Bronchial epithelial cell (primary cell): ENCODE measurements around the gene AP3S2. TPM values are rescaled to one million over a fixed set of nuclear protein-coding genes. Genes with fewer than 3 reads are reported as not detected.

Experiments
- DNase-seq: peaks from one replicate; pipeline ENCODE4 v3.0.0-alpha.2; 2010; ENCODE audit warnings: low read depth
- FAIRE-seq: peaks from 2 replicates; lab custom pipeline; 2011; peaks lifted over from hg19 to GRCh38; lab: Jason Lieb, UNC
- H3K27me3 ChIP-seq: 2 replicates; pipeline ENCODE4 v1.5.1; 2011; ENCODE audit warnings: low read length; ENCODE audit not compliant: control insufficient read depth, insufficient read depth
- H3K36me3 ChIP-seq: 2 replicates; pipeline ENCODE4 v1.5.1; 2011; ENCODE audit warnings: low read length; ENCODE audit not compliant: control insufficient read depth, insufficient read depth
- H3K4me3 ChIP-seq: 2 replicates; pipeline ENCODE4 v1.5.1; 2011; ENCODE audit warnings: mild to moderate bottlenecking, low read depth, low read length, control low read depth
- total RNA-seq: library from RNA; depleted of rRNA; stranded (reverse); fragments of >200 nt; gene quantifications from 2 replicates; pipeline ENCODE4 v1.2.1, GENCODE V29; 2014
- TF ChIP-seq, protein P1 (sequence below): IDR thresholded peaks from 2 replicates; pipeline ENCODE4 v1.5.1; 2011; ENCODE audit warnings: mild to moderate bottlenecking, moderate library complexity, low read length, control low read depth, inconsistent platforms; ENCODE audit not compliant: insufficient read depth, severe bottlenecking

The AP3S2 gene
- total RNA-seq, 1 donor from 2014 or later: 51.3 TPM

- peaks cover 4% of the 10 kb centered on the region for H3K36me3 ChIP-seq
- H3K4me3 ChIP-seq: no peak overlapping the region
- no peak for DNase-seq
- TF ChIP-seq, protein P1, sequence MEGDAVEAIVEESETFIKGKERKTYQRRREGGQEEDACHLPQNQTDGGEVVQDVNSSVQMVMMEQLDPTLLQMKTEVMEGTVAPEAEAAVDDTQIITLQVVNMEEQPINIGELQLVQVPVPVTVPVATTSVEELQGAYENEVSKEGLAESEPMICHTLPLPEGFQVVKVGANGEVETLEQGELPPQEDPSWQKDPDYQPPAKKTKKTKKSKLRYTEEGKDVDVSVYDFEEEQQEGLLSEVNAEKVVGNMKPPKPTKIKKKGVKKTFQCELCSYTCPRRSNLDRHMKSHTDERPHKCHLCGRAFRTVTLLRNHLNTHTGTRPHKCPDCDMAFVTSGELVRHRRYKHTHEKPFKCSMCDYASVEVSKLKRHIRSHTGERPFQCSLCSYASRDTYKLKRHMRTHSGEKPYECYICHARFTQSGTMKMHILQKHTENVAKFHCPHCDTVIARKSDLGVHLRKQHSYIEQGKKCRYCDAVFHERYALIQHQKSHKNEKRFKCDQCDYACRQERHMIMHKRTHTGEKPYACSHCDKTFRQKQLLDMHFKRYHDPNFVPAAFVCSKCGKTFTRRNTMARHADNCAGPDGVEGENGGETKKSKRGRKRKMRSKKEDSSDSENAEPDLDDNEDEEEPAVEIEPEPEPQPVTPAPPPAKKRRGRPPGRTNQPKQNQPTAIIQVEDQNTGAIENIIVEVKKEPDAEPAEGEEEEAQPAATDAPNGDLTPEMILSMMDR: no peak
- no peak for FAIRE-seq
- no peaks in the 10 kb centered on the region for H3K27me3 ChIP-seq
Measured at GRCh38 chr15:89900849-89901248, 7.1 kb upstream of the AP3S2 start.

- FAIRE-seq (no peak), DNase-seq (no peak)
- TF ChIP-seq, protein P1: no peak
- Histone ChIP-seq H3K4me3 (no peak overlapping the region), H3K27me3 (no peaks in the 10 kb centered on the region), H3K36me3 (peaks cover 4% of the 10 kb centered on the region)
Measured at GRCh38 chr15:89899951-89900567, 6.3 kb upstream of the AP3S2 start.

DNA sequence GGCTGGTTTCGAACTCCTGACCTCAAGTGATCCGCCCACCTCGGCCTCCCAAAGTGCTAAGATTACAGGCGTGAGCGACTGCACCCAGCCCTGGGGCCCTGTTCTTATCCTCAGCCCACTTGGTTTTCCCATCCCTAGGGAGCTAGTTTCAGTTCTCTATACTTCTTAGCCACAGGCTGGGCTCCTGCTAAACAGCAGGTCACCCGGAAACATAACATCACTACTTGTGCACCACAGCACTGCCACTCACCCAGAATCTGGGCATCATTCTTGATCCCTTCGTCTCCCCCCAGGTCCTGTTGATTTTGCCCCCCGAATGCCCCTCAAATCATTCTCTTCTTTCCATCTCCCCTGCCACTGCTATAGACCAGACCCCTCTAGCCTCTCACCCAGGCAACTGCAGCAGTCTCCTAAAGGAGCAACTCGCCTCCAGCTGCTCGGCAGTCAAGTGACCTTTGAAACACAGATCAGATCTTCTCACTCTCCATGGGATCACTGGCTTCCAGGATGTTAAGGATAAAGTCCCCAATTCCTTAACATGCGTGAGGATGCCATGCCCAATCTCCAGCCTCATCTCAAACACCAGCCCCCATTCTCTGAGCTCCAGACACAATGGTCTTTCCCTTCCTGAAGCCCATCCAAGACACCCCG, 5.6 kb upstream of the AP3S2 start:
- TF ChIP-seq, protein P1: no peak
- no peak for FAIRE-seq
- H3K36me3 ChIP-seq: peaks cover 4% of the 10 kb centered on the region
- no peaks in the 10 kb centered on the region for H3K27me3 ChIP-seq
- no peak for DNase-seq
- no peak overlapping the region for H3K4me3 ChIP-seq

DNA sequence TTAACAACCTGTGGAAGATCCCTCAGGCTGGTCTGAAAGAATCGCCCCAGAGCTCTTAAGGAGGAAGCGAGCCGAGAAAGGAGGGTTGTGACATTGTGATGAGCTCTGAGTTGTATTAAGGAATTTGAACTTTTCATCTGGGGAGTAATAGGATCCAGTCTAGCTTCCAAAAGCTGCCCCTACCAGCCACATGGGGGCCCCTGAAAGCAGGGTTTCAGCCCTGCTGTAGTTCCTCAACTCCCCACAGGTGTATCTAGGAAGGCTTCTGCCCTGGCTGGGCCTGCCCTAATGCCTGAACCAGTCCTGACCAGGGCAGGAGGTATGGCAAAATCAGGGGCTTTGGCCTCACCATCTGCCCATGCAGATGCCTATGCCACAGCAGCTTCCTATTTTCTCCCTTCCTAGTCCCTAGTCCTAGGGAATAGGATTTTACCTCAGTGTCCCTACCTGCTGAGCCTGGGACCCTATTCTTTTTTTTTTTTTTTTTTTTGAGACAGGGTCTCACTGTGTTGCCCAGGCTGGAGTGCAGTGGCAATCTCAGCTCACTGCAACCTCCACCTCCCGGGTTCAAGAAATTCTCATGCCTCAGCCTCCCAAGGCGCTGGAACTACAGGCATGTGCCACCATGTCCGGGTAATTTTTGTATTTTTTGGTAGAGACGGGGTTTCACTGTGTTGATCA, 5.0 kb upstream of the AP3S2 start:
- Histone ChIP-seq H3K4me3 (no peak overlapping the region), H3K36me3 (peaks cover 4% of the 10 kb centered on the region), H3K27me3 (no peaks in the 10 kb centered on the region)
- no peak for FAIRE-seq
- DNase-seq: peak; percentile 67
- TF ChIP-seq, protein P1: peak; percentile 96

- TF ChIP-seq, protein P1: no peak
- Histone ChIP-seq H3K27me3 (no peaks in the 10 kb centered on the region), H3K36me3 (peaks cover 4% of the 10 kb centered on the region), H3K4me3 (no peak overlapping the region)
- FAIRE-seq (no peak), DNase-seq (no peak)
Measured at GRCh38 chr15:89898146-89898545, 4.4 kb upstream of the AP3S2 start.
